ENCODE data around the gene DHRSX. TPM values are rescaled to one million over a fixed set of nuclear protein-coding genes. Genes with fewer than 3 reads are reported as not detected.

DHRSX gene
- total and polyA plus RNA-seq, 2 of the 13 experiments (the other 11 are each of a cell fraction or from before 2014, with no cell fraction given) = 15.5 to 24.3 TPM

- TF ChIP-seq E2F1 (CRISPR knock-in tag; IDR thresholded peaks at IDR 0.05) (no peak), ZNF276 (CRISPR knock-in tag; IDR thresholded peaks at IDR 0.05; ENCODE audit: low read depth) (0 out of 2 replicates have a peak, but pooled peaks have one; percentile 24), POLR2G (IDR thresholded peaks at IDR 0.05; ENCODE audit: low read depth, low read length) (peak; percentile 49; the same call in 1 of the 2 replicates), ZNF562 (CRISPR knock-in tag; IDR thresholded peaks at IDR 0.05; ENCODE audit: borderline replicate concordance) (no peak), HOXA5 (CRISPR knock-in tag; IDR thresholded peaks at IDR 0.05) (no peak), ETS1 (CRISPR knock-in tag; IDR thresholded peaks at IDR 0.05) (no peak), KDM2A (CRISPR knock-in tag; IDR thresholded peaks at IDR 0.05; ENCODE audit: borderline replicate concordance, low read depth) (no peak), HNF1A (IDR thresholded peaks at IDR 0.05; ENCODE audit: low read depth) (no peak), HNF1A (CRISPR knock-in tag; IDR thresholded peaks at IDR 0.05; ENCODE audit: borderline replicate concordance) (peak; percentile 21; the same call in 1 of the 2 replicates), ZNF121 (CRISPR knock-in tag; IDR thresholded peaks at IDR 0.05) (no peak), HNF4G (IDR thresholded peaks at IDR 0.05; ENCODE audit: borderline replicate concordance, low read depth, low read length) (no peak), HNF4G (CRISPR knock-in tag; IDR thresholded peaks at IDR 0.05; ENCODE audit: borderline replicate concordance, low read depth) (no peak), DNMT1 (CRISPR knock-in tag; IDR thresholded peaks at IDR 0.05) (0 out of 2 replicates have a peak, but pooled peaks have one; percentile 14), CREM (IDR thresholded peaks at IDR 0.05) (peak; percentile 75), CREM (CRISPR knock-in tag; IDR thresholded peaks at IDR 0.05) (no peak), ZFP36 (IDR thresholded peaks at IDR 0.05; ENCODE audit: borderline replicate concordance, low read depth, low read length, partially characterized antibody) (no peak), DRAP1 (CRISPR knock-in tag; IDR thresholded peaks at IDR 0.05) (0 out of 2 replicates have a peak, but pooled peaks have one; percentile 28), ZNF816 (CRISPR knock-in tag; IDR thresholded peaks at IDR 0.05; ENCODE audit: borderline replicate concordance) (no peak), ZNF484 (CRISPR knock-in tag; IDR thresholded peaks at IDR 0.05; ENCODE audit: borderline replicate concordance, low read depth) (no peak), MAFF (IDR thresholded peaks at IDR 0.05; ENCODE audit: low read depth, low read length) (no peak), MYC (CRISPR knock-in tag; IDR thresholded peaks at IDR 0.05; ENCODE audit: borderline replicate concordance) (0 out of 2 replicates have a peak, but pooled peaks have one; percentile 17)
Observed at GRCh38 chrX:2401590-2402360, 99.0 kb downstream of the DHRSX start (continued).

All from HepG2 (cell line).